K562 (cell line): ENCODE measurements around the gene CSTPP1. TPM values are rescaled to one million over a fixed set of nuclear protein-coding genes. Genes with fewer than 3 reads are reported as not detected.

Experiments
- ATAC-seq: fragments of 200-7000 bp; cut with Tn5 transposase; 3 replicates; pipeline ENCODE4 v1.9.1; 2020; ENCODE audit warnings: moderate library complexity
- BruUV-seq: library from RNA; stranded (reverse); fragments of 400-500 nt; replicated peaks from 2 replicates; lab custom pipeline; 2021; lab: Mats Ljungman, UMichigan
- CTCF ChIA-PET: fragments of 300-600 bp; formaldehyde crosslinking; extraction: SDS; loops from one replicate; lab custom pipeline; 2021; ENCODE audit warnings: low intra/inter-chr PET ratio; lab: Yijun Ruan, JAX
- POLR2A ChIA-PET: fragments of 300-600, 350-650 bp; sonication (Branson Sonifier 250); formaldehyde crosslinking; extraction: SDS; loops from one replicate; lab custom pipeline; 2021; ENCODE audit warnings: antibody characterized with exemption, inconsistent platforms; lab: Yijun Ruan, JAX
- DNase-seq, 4 experiments: peaks; one replicate each; pipeline versions ENCODE4 v3.0.0 to v3.0.0-alpha.2; 2011 to 2018; ENCODE audit warnings: low spot score in 3 of 4, mixed read lengths in 3 of 4; ENCODE audit errors: extremely low read depth in 1 of 4
- FAIRE-seq: peaks from 2 replicates; lab custom pipeline; 2011; peaks lifted over from hg19 to GRCh38; lab: Jason Lieb, UNC
- H2AFZ ChIP-seq: 2 replicates; pipeline ENCODE4 v1.6.0; 2011; ENCODE audit warnings: low read depth, low read length, control low read depth, inconsistent platforms
- H3K27ac ChIP-seq: fragments of 200-600 bp; 3 replicates; pipeline ENCODE4 v1.8.0; 2011; ENCODE audit warnings: low read depth, mild to moderate bottlenecking, control low read depth, inconsistent platforms, low read length, moderate library complexity, mixed read lengths; ENCODE audit errors: extremely low read depth
- H3K27me3 ChIP-seq, 2 experiments: fragments of 300-600 bp in 1 of 2; 2 replicates in 1 of 2; 3 replicates in 1 of 2; pipeline versions ENCODE4 v1.6.0 to v1.8.0; 2011; ENCODE audit warnings: inconsistent platforms in 2 of 2, low read length in 2 of 2, mild to moderate bottlenecking in 1 of 2, mixed read lengths in 1 of 2, moderate library complexity in 1 of 2; ENCODE audit not compliant: control insufficient read depth in 2 of 2, insufficient read depth in 2 of 2
- H3K36me3 ChIP-seq: fragments of 300-600 bp; 3 replicates; pipeline ENCODE4 v1.8.0; 2011; ENCODE audit warnings: mild to moderate bottlenecking, low read length, inconsistent platforms; ENCODE audit not compliant: control insufficient read depth, insufficient read depth
- H3K4me1 ChIP-seq, 2 experiments: fragments of 200-600 bp in 1 of 2; replicated peaks in 1 of 2; 2 replicates in 1 of 2; 3 replicates in 1 of 2; pipeline versions ENCODE4 v1.5.1 to v1.8.0; 2011; ENCODE audit warnings: inconsistent platforms in 2 of 2, low read length in 2 of 2, mild to moderate bottlenecking in 1 of 2, mixed read lengths in 1 of 2, moderate library complexity in 1 of 2; ENCODE audit not compliant: control insufficient read depth in 2 of 2, insufficient read depth in 2 of 2
- H3K4me2 ChIP-seq: 2 replicates; pipeline ENCODE4 v1.6.1; 2011; ENCODE audit warnings: low read length, control low read depth, inconsistent platforms, mixed read lengths; ENCODE audit not compliant: insufficient read depth
- H3K4me3 ChIP-seq: fragments of 200-600 bp; sonication (generic), shearing (Covaris generic); 2 replicates; pipeline ENCODE4 v1.5.1; 2016; ENCODE audit warnings: control low read depth, inconsistent platforms
- H3K79me2 ChIP-seq: fragments of 200-600 bp; 3 replicates; pipeline ENCODE4 v1.8.0; 2011; ENCODE audit warnings: low read length, inconsistent platforms; ENCODE audit not compliant: control insufficient read depth, insufficient read depth
- H3K9ac ChIP-seq, 2 experiments: 2 replicates each; pipeline versions ENCODE4 v1.6.0 to v1.6.1; 2011; ENCODE audit warnings: low read depth in 2 of 2, low read length in 2 of 2, control low read depth in 1 of 2, inconsistent platforms in 1 of 2, mild to moderate bottlenecking in 1 of 2, mixed read lengths in 1 of 2; ENCODE audit not compliant: insufficient read depth in 1 of 2
- H3K9me1 ChIP-seq: one replicate; pipeline ENCODE4 v1.6.0; 2011; ENCODE audit warnings: inconsistent platforms, mild to moderate bottlenecking, low read length, moderate library complexity; ENCODE audit not compliant: control insufficient read depth, insufficient read depth
- H3K9me3 ChIP-seq: replicated peaks from 2 replicates; pipeline ENCODE4 v1.5.1; 2011; ENCODE audit warnings: low read depth, low read length, inconsistent platforms; ENCODE audit not compliant: control insufficient read depth, insufficient read depth
- H4K20me1 ChIP-seq: replicated peaks from 2 replicates; pipeline ENCODE4 v1.6.1; 2011; ENCODE audit warnings: low read length, inconsistent platforms, mixed read lengths; ENCODE audit not compliant: control insufficient read depth, insufficient read depth
- ARID2 ChIP-seq: fragments of 450-650 bp; IDR thresholded peaks from 2 replicates; pipeline ENCODE4 v1.6.1; 2017; ENCODE audit warnings: antibody characterized with exemption, mild to moderate bottlenecking
- CBFB ChIP-seq: sonication (generic); formaldehyde crosslinking; IDR thresholded peaks from 2 replicates; pipeline ENCODE4 v1.4.0; 2020; ENCODE audit warnings: mild to moderate bottlenecking, missing genetic modification reagents
- CREB5 ChIP-seq: fragments of 250-450 bp; sonication (Bioruptor Pico); IDR thresholded peaks from 2 replicates; pipeline ENCODE4 v1.5.0; 2020; ENCODE audit warnings: mild to moderate bottlenecking
- FOS ChIP-seq: IDR thresholded peaks from 3 replicates; pipeline ENCODE4 v1.6.1; 2011; ENCODE audit not compliant: insufficient read length; ENCODE audit errors: extremely low read depth
- GABPA ChIP-seq: fragments of 200-800 bp; sonication (Bioruptor generic); conservative IDR thresholded peaks from 2 replicates; pipeline ENCODE4 v1.6.1; 2016; ENCODE audit warnings: low read depth, missing genetic modification characterization, missing compliant biosample characterization
- NFIX ChIP-seq: fragments of 250-450 bp; sonication (Bioruptor Pico); IDR thresholded peaks from 2 replicates; pipeline ENCODE4 v1.4.0; 2020; ENCODE audit warnings: low read depth, mild to moderate bottlenecking, moderate library complexity
- RFX1 ChIP-seq: fragments of 450-650 bp; IDR thresholded peaks from 2 replicates; pipeline ENCODE4 v1.6.1; 2016; ENCODE audit warnings: mild to moderate bottlenecking, moderate library complexity
- TGIF2 ChIP-seq: sonication (generic); formaldehyde crosslinking; IDR thresholded peaks from 2 replicates; pipeline ENCODE4 v1.8.1; 2022; ENCODE audit warnings: mild to moderate bottlenecking, missing genetic modification reagents, moderate library complexity
- ZNF76 ChIP-seq: fragments of 250-450 bp; sonication (Bioruptor Pico); IDR thresholded peaks from 2 replicates; pipeline ENCODE4 v1.4.0; 2020; ENCODE audit warnings: mild to moderate bottlenecking, moderate library complexity, borderline replicate concordance
- WGBS: fragments of 100-300 bp; shearing (Covaris generic); methylation state at CpG from one replicate; pipeline ENCODE4 v1.1.6; 2016; ENCODE audit warnings: low coverage, mixed read lengths; ENCODE audit not compliant: insufficient coverage; ENCODE audit errors: missing lambda C conversion rate; 5-methylcytosine and 5-hydroxymethylcytosine counted together
- in situ Hi-C: fragments of 300-500 bp; cut with MboI; formaldehyde crosslinking; loops from 4 replicates; pipeline ENCODE4 v1.15.0; 2018; ENCODE audit warnings: inconsistent platforms, mixed read lengths
- intact Hi-C: fragments of 100-400 bp; cut with micrococcal nuclease; formaldehyde crosslinking; loops from 2 replicates; pipeline ENCODE4 v1.14.2; 2022
- polyA plus RNA-seq, 8 experiments: library from polyadenylated mRNA; depleted of rRNA in 4 of 8; stranded (reverse) in 5 of 8; unstranded in 3 of 8; fragments of >200 nt; fragmentation: Nextera tagmentation in 2 of 8; fragmentation: Illumina TruSeq in 1 of 8; extraction: Ambion mirVana in 2 of 8; extraction: Trizol in 1 of 8; gene quantifications; 2 replicates each; pipeline versions ENCODE4 v1.2.1 to v1.2.3, GENCODE V29; 2011 to 2014; ENCODE audit warnings: inconsistent platforms in 1 of 8, missing spikeins in 1 of 8
- total RNA-seq, 7 experiments: library from RNA; depleted of rRNA in 6 of 7; stranded (reverse); fragments of >200 nt in 6 of 7; fragmentation: Illumina TruSeq in 2 of 7; extraction: Trizol in 2 of 7; gene quantifications; 2 replicates each; pipeline versions ENCODE4 v1.2.1 to v1.2.3, GENCODE V29; 2011 to 2021; ENCODE audit warnings: low replicate concordance in 1 of 7

The CSTPP1 gene
- total and polyA plus RNA-seq, 9 of the 15 experiments (the other 6 are each of a cell fraction or from before 2014, with no cell fraction given), result 6.5 to 17.8 (median 9.2) TPM

GRCh38 chr11:47001781-47002181 is 65.2 kb downstream of the CSTPP1 start:
- WGBS, result 32% methylated on average over 3 of the region's 3 CpGs
- no peak overlapping the region for H3K4me3 ChIP-seq
- DNase-seq (peak in 1 of 4 experiments; percentile 12), ATAC-seq (no peak), FAIRE-seq (no peak)
- H3K27me3 ChIP-seq, result no peaks in the 10 kb centered on the region
- no peaks in the 10 kb centered on the region for H3K9me3 ChIP-seq
- ChIA-PET CTCF (no interaction called here), POLR2A (interaction anchor here (0.7 to 1.1 kb wide), 2 partner anchors 12 to 437 kb away, joined by 3 read pairs; no protein-coding TSS in a partner anchor)
- no peaks in the 10 kb centered on the region for H3K79me2 ChIP-seq
- H2AFZ ChIP-seq, result no peak overlapping the region
- in situ Hi-C loops (no loop called here), intact Hi-C loops (no loop called here)
- no peak overlapping the region for H3K27ac ChIP-seq
- TF ChIP-seq RFX1 (peak; percentile 43), ARID2 (no peak), CREB5 (CRISPR knock-in tag) (no peak)
- no peak overlapping the region for H3K4me2 ChIP-seq
- H3K9me1 ChIP-seq, result no peaks in the 10 kb centered on the region
- H3K4me1 ChIP-seq, result peaks cover 28 to 34% of the 10 kb centered on the region in 2 experiments
- H3K9ac ChIP-seq, result no peak overlapping the region
- H3K36me3 ChIP-seq, result no peaks in the 10 kb centered on the region
- H4K20me1 ChIP-seq, result no peaks in the 10 kb centered on the region
- no TSS peak for BruUV-seq

- H3K9ac ChIP-seq, result no peak overlapping the region
- intact Hi-C loops (no loop called here), in situ Hi-C loops (no loop called here)
- H3K9me3 ChIP-seq, result no peaks in the 10 kb centered on the region
- BruUV-seq, result no TSS peak
- H3K27me3 ChIP-seq, result no peaks in the 10 kb centered on the region
- no peak for TF ChIP-seq NFIX (CRISPR knock-in tag)
- no peak for TF ChIP-seq ZNF76 (CRISPR knock-in tag)
- no peak for TF ChIP-seq TGIF2 (CRISPR knock-in tag)
- no peak for TF ChIP-seq GABPA (tag)
- no peak for TF ChIP-seq FOS
- TF ChIP-seq CBFB (CRISPR knock-in tag), result no peak
- CTCF ChIA-PET, result no interaction called here
- no peaks in the 10 kb centered on the region for H4K20me1 ChIP-seq
- H3K9me1 ChIP-seq, result no peaks in the 10 kb centered on the region
- H3K27ac ChIP-seq, result no peak overlapping the region
- DNase-seq (no peak), ATAC-seq (no peak), FAIRE-seq (no peak)
- POLR2A ChIA-PET, result interaction anchor here (0.7 to 1.1 kb wide), 2 partner anchors 12 to 436 kb away, joined by 3 read pairs; no protein-coding TSS in a partner anchor
- 14% methylated on average over 1 of the region's 1 CpG for WGBS
- peaks cover 28 to 34% of the 10 kb centered on the region in 2 experiments for H3K4me1 ChIP-seq
- H3K79me2 ChIP-seq, result no peaks in the 10 kb centered on the region
- H3K36me3 ChIP-seq, result no peaks in the 10 kb centered on the region
- H3K4me3 ChIP-seq, result no peak overlapping the region
- no peak overlapping the region for H2AFZ ChIP-seq
- H3K4me2 ChIP-seq, result no peak overlapping the region
These were observed 65.8 kb downstream of the CSTPP1 start for GRCh38 chr11:47002390-47002789.
